ENCODE measurements around the gene SORCS2. TPM values are rescaled to one million over a fixed set of nuclear protein-coding genes. Genes with fewer than 3 reads are reported as not detected.
"Not testable (repeated sequence)": the region's sequence is repeated elsewhere in the genome, so short reads cannot be mapped to it uniquely, and the experiment has no call there.

Gene SORCS2
- total RNA-seq, 1 donor from 2014 or later: not detected

- Mint-ChIP-seq H3K9me3 (no peaks in the 10 kb centered on the region), H3K27ac (no peak overlapping the region), H3K4me1 (no peaks in the 10 kb centered on the region), H3K27me3 (no peaks in the 10 kb centered on the region), H3K36me3 (ENCODE audit: low read depth) (no peaks in the 10 kb centered on the region), H3K4me3 (no peak overlapping the region)
- TF ChIP-seq, protein P1, sequence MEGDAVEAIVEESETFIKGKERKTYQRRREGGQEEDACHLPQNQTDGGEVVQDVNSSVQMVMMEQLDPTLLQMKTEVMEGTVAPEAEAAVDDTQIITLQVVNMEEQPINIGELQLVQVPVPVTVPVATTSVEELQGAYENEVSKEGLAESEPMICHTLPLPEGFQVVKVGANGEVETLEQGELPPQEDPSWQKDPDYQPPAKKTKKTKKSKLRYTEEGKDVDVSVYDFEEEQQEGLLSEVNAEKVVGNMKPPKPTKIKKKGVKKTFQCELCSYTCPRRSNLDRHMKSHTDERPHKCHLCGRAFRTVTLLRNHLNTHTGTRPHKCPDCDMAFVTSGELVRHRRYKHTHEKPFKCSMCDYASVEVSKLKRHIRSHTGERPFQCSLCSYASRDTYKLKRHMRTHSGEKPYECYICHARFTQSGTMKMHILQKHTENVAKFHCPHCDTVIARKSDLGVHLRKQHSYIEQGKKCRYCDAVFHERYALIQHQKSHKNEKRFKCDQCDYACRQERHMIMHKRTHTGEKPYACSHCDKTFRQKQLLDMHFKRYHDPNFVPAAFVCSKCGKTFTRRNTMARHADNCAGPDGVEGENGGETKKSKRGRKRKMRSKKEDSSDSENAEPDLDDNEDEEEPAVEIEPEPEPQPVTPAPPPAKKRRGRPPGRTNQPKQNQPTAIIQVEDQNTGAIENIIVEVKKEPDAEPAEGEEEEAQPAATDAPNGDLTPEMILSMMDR (IDR thresholded peaks at IDR 0.05): no peak
- ChIA-PET POLR2A (no interaction called here), CTCF (no interaction called here)
- intact Hi-C loops (cut with micrococcal nuclease): no loop called here
- DNase-seq: no peak
- ATAC-seq (ENCODE audit: low read depth): no peak
Observed at GRCh38 chr4:7451434-7451789, 259.1 kb downstream of the SORCS2 start.

DNA sequence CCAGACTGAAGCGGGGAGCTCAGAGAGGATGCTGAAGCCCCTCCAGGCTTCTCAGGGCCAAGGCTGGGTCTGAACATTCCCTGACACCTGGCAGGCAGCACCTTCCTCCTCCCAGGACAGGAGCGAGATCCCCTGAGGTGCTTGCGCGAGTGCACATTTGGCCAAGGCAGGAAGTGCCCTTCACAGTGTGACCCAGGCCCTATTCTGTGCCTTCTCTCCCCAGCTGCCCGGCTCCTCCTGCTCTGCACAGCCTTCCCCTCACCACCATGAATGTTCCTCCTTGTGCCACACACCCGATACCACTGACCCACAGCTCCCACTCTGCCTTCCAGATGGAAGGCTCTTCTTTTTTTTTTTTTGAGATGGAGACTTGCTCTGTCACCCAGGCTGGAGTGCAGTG is 259.5 kb downstream of the SORCS2 start:
- ATAC-seq (ENCODE audit: low read depth) (no peak), DNase-seq (no peak)
- CTCF ChIA-PET: no interaction called here
- Mint-ChIP-seq H3K36me3 (ENCODE audit: low read depth) (no peaks in the 10 kb centered on the region), H3K4me3 (no peak overlapping the region), H3K27me3 (no peaks in the 10 kb centered on the region), H3K27ac (no peak overlapping the region), H3K9me3 (no peaks in the 10 kb centered on the region), H3K4me1 (no peaks in the 10 kb centered on the region)
- POLR2A ChIA-PET: no interaction called here
- TF ChIP-seq, protein P1 (IDR thresholded peaks at IDR 0.05): no peak
- intact Hi-C loops (cut with micrococcal nuclease): no loop called here

- CTCF ChIA-PET; H3K36me3 Mint-ChIP-seq (ENCODE audit: low read depth); intact Hi-C loops (cut with micrococcal nuclease): not testable (repeated sequence)
Observed at GRCh38 chr4:7452802-7453201, 260.5 kb downstream of the SORCS2 start.

GRCh38 chr4:7457201-7458065 is 265.1 kb downstream of the SORCS2 start:
- DNase-seq (no peak), ATAC-seq (ENCODE audit: low read depth) (no peak)
- no peaks in the 10 kb centered on the region for H3K4me1 Mint-ChIP-seq
- POLR2A ChIA-PET: no interaction called here
- no peaks in the 10 kb centered on the region for H3K36me3 Mint-ChIP-seq (ENCODE audit: low read depth)
- no peaks in the 10 kb centered on the region for H3K9me3 Mint-ChIP-seq
- TF ChIP-seq, protein P1 (IDR thresholded peaks at IDR 0.05): no peak
- no peak overlapping the region for H3K4me3 Mint-ChIP-seq
- intact Hi-C loops (cut with micrococcal nuclease): no loop called here
- H3K27me3 Mint-ChIP-seq: no peaks in the 10 kb centered on the region
- H3K27ac Mint-ChIP-seq: no peak overlapping the region
- CTCF ChIA-PET: no interaction called here

More at GRCh38 chr4:7452802-7453201, 260.5 kb downstream of the SORCS2 start:
- POLR2A ChIA-PET; H3K4me3 Mint-ChIP-seq; H3K27me3 Mint-ChIP-seq; DNase-seq; ATAC-seq (ENCODE audit: low read depth); H3K27ac Mint-ChIP-seq; H3K9me3 Mint-ChIP-seq; H3K4me1 Mint-ChIP-seq: not testable (repeated sequence)

DNA sequence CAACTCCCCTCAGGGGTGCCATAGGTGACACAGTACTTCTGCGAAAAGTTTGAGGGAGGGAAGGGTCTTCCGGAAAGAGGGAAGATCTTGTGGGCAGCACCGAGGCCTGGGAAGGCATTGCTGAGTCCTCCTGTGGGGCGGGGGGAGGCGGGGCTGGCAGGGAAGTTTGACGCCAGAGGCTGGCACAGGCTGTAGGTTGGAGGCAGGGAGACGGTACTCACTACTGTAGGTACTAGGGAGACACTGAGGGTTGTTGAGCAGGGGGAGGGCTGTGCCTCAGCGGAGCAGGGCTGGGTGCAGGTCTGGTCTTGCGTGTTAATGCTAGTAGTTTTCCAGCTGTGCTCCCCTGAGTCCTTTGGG is 265.7 kb downstream of the SORCS2 start:
- POLR2A ChIA-PET: no interaction called here
- Mint-ChIP-seq H3K9me3 (no peaks in the 10 kb centered on the region), H3K4me1 (no peaks in the 10 kb centered on the region), H3K36me3 (ENCODE audit: low read depth) (no peaks in the 10 kb centered on the region), H3K27ac (no peak overlapping the region), H3K27me3 (no peaks in the 10 kb centered on the region), H3K4me3 (no peak overlapping the region)
- no peak for DNase-seq
- no peak for ATAC-seq (ENCODE audit: low read depth)
- TF ChIP-seq, protein P1 (IDR thresholded peaks at IDR 0.05): no peak
- CTCF ChIA-PET: no interaction called here
- intact Hi-C loops (cut with micrococcal nuclease): no loop called here

DNA sequence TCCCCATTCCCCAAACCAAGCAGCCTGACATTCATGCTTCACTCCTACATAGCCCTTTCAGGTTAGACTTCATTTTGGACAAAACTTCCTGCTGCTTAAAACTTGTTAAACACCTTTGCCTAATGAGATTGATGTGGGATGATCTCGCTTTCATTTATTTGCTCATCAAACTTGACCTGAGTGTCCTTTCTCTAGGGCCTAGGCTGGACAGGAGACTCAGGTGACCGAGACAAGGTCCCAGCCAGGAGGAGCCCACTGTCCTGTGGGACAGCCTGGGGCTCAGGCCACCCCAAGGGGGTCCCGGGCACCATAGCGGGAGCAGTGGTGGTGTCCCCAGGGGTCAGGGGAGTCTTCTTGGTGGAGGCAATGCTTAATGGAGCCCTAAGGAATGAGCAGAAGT is 266.1 kb downstream of the SORCS2 start:
- intact Hi-C loops (cut with micrococcal nuclease): no loop called here
- Mint-ChIP-seq H3K4me1 (no peaks in the 10 kb centered on the region), H3K36me3 (ENCODE audit: low read depth) (no peaks in the 10 kb centered on the region), H3K27ac (no peak overlapping the region), H3K4me3 (no peak overlapping the region), H3K27me3 (no peaks in the 10 kb centered on the region), H3K9me3 (no peaks in the 10 kb centered on the region)
- DNase-seq (no peak), ATAC-seq (ENCODE audit: low read depth) (no peak)
- ChIA-PET CTCF (no interaction called here), POLR2A (no interaction called here)
- TF ChIP-seq, protein P1 (IDR thresholded peaks at IDR 0.05): no peak

Measured in activated B cell treated with CpG ODN at 0.5 μM for 24 hours (primary cell).